Body of pancreas (tissue), 4 donors: Measurements from ENCODE around the gene EPHB2. TPM values are rescaled to one million over a fixed set of nuclear protein-coding genes. Genes with fewer than 3 reads are reported as not detected.
"Not testable (repeated sequence)": the region's sequence is repeated elsewhere in the genome, so short reads cannot be mapped to it uniquely, and the experiment has no call there.

Experiments used
- ATAC-seq: fragments of 150-250 bp; one replicate; pipeline ENCODE4 v1.9.1; 2016
- DNase-seq, 4 donors: peaks; one replicate each; pipeline ENCODE4 v3.0.0-alpha.2; 2019
- H3K27ac ChIP-seq, 4 donors: fragments of 200-600 bp; sonication (generic); 1 replicate in 3 of 4; 2 replicates in 1 of 4; pipeline versions ENCODE4 v1.5.1 to v1.6.1; 2016 to 2019; ENCODE audit warnings: mild to moderate bottlenecking in 1 of 4, mixed read lengths in 1 of 4, moderate library complexity in 1 of 4
- H3K27me3 ChIP-seq, 2 donors: fragments of 200-600 bp; sonication (generic); one replicate each; pipeline ENCODE4 v1.6.0; 2016; ENCODE audit warnings: mild to moderate bottlenecking in 1 of 2
- H3K36me3 ChIP-seq, 2 donors: fragments of 200-600 bp; sonication (generic); replicated peaks in 1 of 2; 2 replicates each; pipeline ENCODE4 v1.5.1; 2016; ENCODE audit warnings: low read depth in 2 of 2; ENCODE audit not compliant: insufficient read depth in 1 of 2
- H3K4me1 ChIP-seq: fragments of 200-600 bp; sonication (generic); one replicate; pipeline ENCODE4 v1.6.0; 2016
- H3K4me3 ChIP-seq, 2 donors: fragments of 200-600 bp; sonication (generic); 1 replicate in 1 of 2; 2 replicates in 1 of 2; pipeline ENCODE4 v1.5.1; 2016 to 2019
- H3K9me3 ChIP-seq, 3 donors: fragments of 200-600 bp; sonication (generic); 1 replicate in 2 of 3; 2 replicates in 1 of 3; pipeline ENCODE4 v1.5.1; 2016
- POLR2A ChIP-seq, 3 donors: fragments of 450-650 bp; IDR thresholded peaks; one replicate each; pipeline ENCODE4 v1.6.1; 2016; ENCODE audit warnings: antibody characterized with exemption in 3 of 3, mild to moderate bottlenecking in 2 of 3
- WGBS, 2 donors: methylation state at CpG; one replicate each; pipeline ENCODE4 v1.1.5; 2017; 5-methylcytosine and 5-hydroxymethylcytosine counted together
- intact Hi-C: fragments of 100-400 bp; cut with DNase I; formaldehyde crosslinking; loops from one replicate; pipeline ENCODE4 v1.15.1; 2023
- total RNA-seq, 2 donors: library from RNA; depleted of rRNA; stranded (reverse); fragments of >200 nt; gene quantifications; one replicate each; pipeline ENCODE4 v1.1.0, GENCODE V29; 2016
- TF ChIP-seq, protein P1 (sequence below), 7 experiments: fragments of 450-650 bp in 4 of 7; fragments of 200-600 bp in 3 of 7; sonication (generic) in 3 of 7; IDR thresholded peaks; one replicate each; pipeline ENCODE4 v1.5.1; 2016 to 2019; ENCODE audit warnings: antibody characterized with exemption in 7 of 7

Gene EPHB2
- total RNA-seq, 2 donors from 2014 or later = 2.9 to 7.9 TPM

- Histone ChIP-seq H3K36me3 (no peaks in the 10 kb centered on the region), H3K27me3 (no peaks in the 10 kb centered on the region), H3K27ac (no peak overlapping the region), H3K4me3 (no peak overlapping the region), H3K9me3 (no peaks in the 10 kb centered on the region), H3K4me1 (peaks cover 26% of the 10 kb centered on the region)
- no peak for ATAC-seq
- TF ChIP-seq POLR2A (IDR thresholded peaks at IDR 0.05) = no peak
- TF ChIP-seq, protein P1, sequence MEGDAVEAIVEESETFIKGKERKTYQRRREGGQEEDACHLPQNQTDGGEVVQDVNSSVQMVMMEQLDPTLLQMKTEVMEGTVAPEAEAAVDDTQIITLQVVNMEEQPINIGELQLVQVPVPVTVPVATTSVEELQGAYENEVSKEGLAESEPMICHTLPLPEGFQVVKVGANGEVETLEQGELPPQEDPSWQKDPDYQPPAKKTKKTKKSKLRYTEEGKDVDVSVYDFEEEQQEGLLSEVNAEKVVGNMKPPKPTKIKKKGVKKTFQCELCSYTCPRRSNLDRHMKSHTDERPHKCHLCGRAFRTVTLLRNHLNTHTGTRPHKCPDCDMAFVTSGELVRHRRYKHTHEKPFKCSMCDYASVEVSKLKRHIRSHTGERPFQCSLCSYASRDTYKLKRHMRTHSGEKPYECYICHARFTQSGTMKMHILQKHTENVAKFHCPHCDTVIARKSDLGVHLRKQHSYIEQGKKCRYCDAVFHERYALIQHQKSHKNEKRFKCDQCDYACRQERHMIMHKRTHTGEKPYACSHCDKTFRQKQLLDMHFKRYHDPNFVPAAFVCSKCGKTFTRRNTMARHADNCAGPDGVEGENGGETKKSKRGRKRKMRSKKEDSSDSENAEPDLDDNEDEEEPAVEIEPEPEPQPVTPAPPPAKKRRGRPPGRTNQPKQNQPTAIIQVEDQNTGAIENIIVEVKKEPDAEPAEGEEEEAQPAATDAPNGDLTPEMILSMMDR (IDR thresholded peaks at IDR 0.05) = no peak
- intact Hi-C loops = no loop called here
- WGBS, 2 donors = 60 to 79% methylated on average over 6 of the region's 6 CpGs
- peak in 1 of 4 donors; percentile 60 for DNase-seq
Measured at GRCh38 chr1:22831729-22832413, 121.2 kb downstream of the EPHB2 start.

GRCh38 chr1:22832414-22832786 is 121.8 kb downstream of the EPHB2 start:
- H3K27ac ChIP-seq = no peak overlapping the region

GRCh38 chr1:22833699-22834098 is 123.1 kb downstream of the EPHB2 start:
- TF ChIP-seq, protein P1 (IDR thresholded peaks at IDR 0.05) = no peak
- TF ChIP-seq POLR2A (IDR thresholded peaks at IDR 0.05) = no peak
- H3K4me3 ChIP-seq = no peak overlapping the region
- H3K4me1 ChIP-seq = peaks cover 8% of the 10 kb centered on the region
- H3K36me3 ChIP-seq = no peaks in the 10 kb centered on the region
- DNase-seq = no peak
- H3K9me3 ChIP-seq = no peaks in the 10 kb centered on the region
- intact Hi-C loops = no loop called here
- H3K27me3 ChIP-seq = no peaks in the 10 kb centered on the region
- 88 to 90% methylated on average over 1 of the region's 1 CpG for WGBS, 2 donors
- H3K27ac ChIP-seq = no peak overlapping the region
- no peak for ATAC-seq

More at GRCh38 chr1:22832414-22832786, 121.8 kb downstream of the EPHB2 start:
- no peak overlapping the region for H3K4me3 ChIP-seq
- no peaks in the 10 kb centered on the region for H3K9me3 ChIP-seq
- ATAC-seq (no peak), DNase-seq (no peak)
- no peaks in the 10 kb centered on the region for H3K36me3 ChIP-seq
- no peak for TF ChIP-seq POLR2A (IDR thresholded peaks at IDR 0.05)
- H3K27me3 ChIP-seq = no peaks in the 10 kb centered on the region
- WGBS, 2 donors = 74 to 87% methylated on average over 3 of the region's 3 CpGs
- intact Hi-C loops = no loop called here
- H3K4me1 ChIP-seq = peaks cover 21% of the 10 kb centered on the region

DNA sequence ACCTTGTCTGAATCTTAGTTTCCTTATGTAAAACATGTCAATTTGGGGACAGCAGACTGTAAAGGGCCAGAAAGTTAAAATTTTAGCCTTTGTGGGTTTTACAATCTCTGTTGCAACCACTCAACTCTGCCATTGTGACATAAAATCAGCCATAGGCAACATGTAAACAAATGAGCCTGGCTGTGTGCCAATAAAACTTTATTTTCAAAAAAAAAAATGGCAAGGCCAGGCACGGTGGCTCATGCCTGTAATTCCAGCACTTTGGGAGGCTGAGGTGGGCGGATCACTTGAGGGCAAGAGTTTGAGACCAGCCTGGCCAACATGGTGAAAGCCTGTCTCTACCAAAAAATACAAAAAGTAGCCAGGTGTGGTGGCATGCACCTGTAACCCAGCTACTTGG is 123.8 kb downstream of the EPHB2 start:
- H3K9me3 ChIP-seq, intact Hi-C loops, H3K36me3 ChIP-seq, H3K27ac ChIP-seq, H3K4me3 ChIP-seq, H3K4me1 ChIP-seq, DNase-seq, ATAC-seq, H3K27me3 ChIP-seq: not testable (repeated sequence)
- 59 to 69% methylated on average over 2 of the region's 2 CpGs for WGBS, 2 donors

DNA sequence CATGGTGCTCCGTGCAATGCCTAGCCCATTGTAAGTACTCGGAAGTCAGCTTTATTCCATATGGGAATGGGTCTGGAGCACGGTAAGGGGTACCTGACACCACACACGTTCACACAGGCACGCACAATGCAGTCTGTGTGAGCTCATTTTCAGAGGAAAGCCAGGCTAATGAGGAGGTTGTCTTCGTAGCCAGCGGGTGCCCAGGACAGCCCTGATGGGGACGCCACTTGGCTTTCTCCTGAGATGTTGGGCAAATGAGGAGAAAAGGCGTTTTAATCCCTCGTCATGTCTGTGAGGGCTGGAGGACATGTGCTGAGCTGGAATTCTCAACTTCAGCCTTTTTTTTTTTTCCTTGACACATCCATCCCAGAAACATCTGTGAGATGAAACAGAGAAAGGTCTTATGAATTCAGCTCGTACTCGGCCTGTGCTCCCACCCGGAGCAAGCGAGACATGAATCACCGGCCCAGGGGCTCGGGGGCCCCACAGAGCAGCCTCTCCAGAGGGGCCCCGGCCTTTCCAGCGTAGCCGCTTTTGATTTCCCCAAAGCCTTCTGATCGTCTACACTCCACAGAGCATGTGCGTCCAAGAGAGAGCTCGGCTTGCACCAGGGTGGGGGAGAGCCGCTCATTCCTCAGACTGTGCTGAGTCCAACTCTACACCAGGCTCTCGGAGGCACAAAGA is 125.1 kb downstream of the EPHB2 start:
- Histone ChIP-seq H3K27ac (no peak overlapping the region), H3K9me3 (no peaks in the 10 kb centered on the region), H3K27me3 (no peaks in the 10 kb centered on the region), H3K4me3 (no peak overlapping the region), H3K36me3 (no peaks in the 10 kb centered on the region), H3K4me1 (no peaks in the 10 kb centered on the region)
- ATAC-seq = no peak
- intact Hi-C loops = no loop called here
- 87 to 91% methylated on average over 24 of the region's 24 CpGs for WGBS, 2 donors
- no peak for DNase-seq
- TF ChIP-seq POLR2A (IDR thresholded peaks at IDR 0.05) = no peak
- TF ChIP-seq, protein P1 (IDR thresholded peaks at IDR 0.05) = no peak
